Right atrium auricular region (tissue), 2 donors: ENCODE data around the gene SLC27A1. TPM values are rescaled to one million over a fixed set of nuclear protein-coding genes. Genes with fewer than 3 reads are reported as not detected.

ENCODE experiments used
- DNase-seq: peaks from one replicate; pipeline ENCODE4 v3.0.0-alpha.2; 2019; ENCODE audit warnings: low spot score
- H3K27ac ChIP-seq, 2 donors: fragments of 200-600 bp; sonication (generic); 1 replicate in 1 of 2; 2 replicates in 1 of 2; pipeline ENCODE4 v1.5.1; 2016 to 2019
- H3K27me3 ChIP-seq, 2 donors: fragments of 200-600 bp; sonication (generic); one replicate each; pipeline versions ENCODE4 v1.5.1 to v1.6.0; 2017 to 2019
- H3K36me3 ChIP-seq: fragments of 200-600 bp; sonication (generic); one replicate; pipeline ENCODE4 v1.5.1; 2016
- H3K4me1 ChIP-seq, 2 donors: fragments of 200-600 bp; sonication (generic); one replicate each; pipeline versions ENCODE4 v1.5.1 to v1.6.0; 2017 to 2019
- H3K4me3 ChIP-seq, 2 donors: fragments of 200-600 bp; sonication (generic); 1 replicate in 1 of 2; 2 replicates in 1 of 2; pipeline ENCODE4 v1.5.1; 2017 to 2019; ENCODE audit warnings: mild to moderate bottlenecking in 1 of 2, moderate library complexity in 1 of 2
- H3K9me3 ChIP-seq, 2 donors: fragments of 200-600 bp; sonication (generic); one replicate each; pipeline ENCODE4 v1.5.1; 2019
- total RNA-seq, 2 donors: library from RNA; depleted of rRNA; stranded (reverse); fragments of >200 nt; gene quantifications; one replicate each; pipeline ENCODE4 v1.1.0, GENCODE V29; 2016
- TF ChIP-seq, protein P1 (sequence below), 2 donors: fragments of 200-600 bp; sonication (generic); IDR thresholded peaks; one replicate each; pipeline ENCODE4 v1.5.1; 2019; ENCODE audit warnings: antibody characterized with exemption in 2 of 2

SLC27A1 gene
- total RNA-seq, 2 donors from 2014 or later = 31.2 to 65.6 TPM

DNA sequence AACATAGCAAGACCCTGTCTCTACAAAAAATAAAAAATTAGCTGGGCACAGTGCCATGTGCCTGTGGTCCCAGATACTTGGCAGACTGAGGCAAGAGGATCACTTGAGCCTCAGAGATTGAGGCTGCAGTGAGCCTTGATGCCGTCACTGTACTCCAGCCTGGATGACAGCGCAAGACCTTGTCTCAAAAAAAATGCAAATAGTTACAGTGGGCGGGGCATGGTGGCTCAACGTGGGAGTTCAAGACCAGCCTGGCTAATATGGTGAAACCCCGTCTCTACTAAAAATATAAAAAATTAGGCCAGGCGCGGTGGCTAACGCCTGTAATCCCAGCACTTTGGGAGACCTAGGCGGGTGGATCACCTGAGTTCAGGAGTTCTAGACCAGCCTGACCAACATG is 49.6 kb downstream of the SLC27A1 start:
- Histone ChIP-seq H3K4me3 (no peak overlapping the region), H3K27ac (no peak overlapping the region), H3K27me3 (no peaks in the 10 kb centered on the region), H3K9me3 (peaks cover 0 to 15% of the 10 kb centered on the region in 2 donors), H3K36me3 (peaks cover 31% of the 10 kb centered on the region), H3K4me1 (peaks cover 0 to 5% of the 10 kb centered on the region in 2 donors)
- no peak for DNase-seq
- TF ChIP-seq, protein P1, sequence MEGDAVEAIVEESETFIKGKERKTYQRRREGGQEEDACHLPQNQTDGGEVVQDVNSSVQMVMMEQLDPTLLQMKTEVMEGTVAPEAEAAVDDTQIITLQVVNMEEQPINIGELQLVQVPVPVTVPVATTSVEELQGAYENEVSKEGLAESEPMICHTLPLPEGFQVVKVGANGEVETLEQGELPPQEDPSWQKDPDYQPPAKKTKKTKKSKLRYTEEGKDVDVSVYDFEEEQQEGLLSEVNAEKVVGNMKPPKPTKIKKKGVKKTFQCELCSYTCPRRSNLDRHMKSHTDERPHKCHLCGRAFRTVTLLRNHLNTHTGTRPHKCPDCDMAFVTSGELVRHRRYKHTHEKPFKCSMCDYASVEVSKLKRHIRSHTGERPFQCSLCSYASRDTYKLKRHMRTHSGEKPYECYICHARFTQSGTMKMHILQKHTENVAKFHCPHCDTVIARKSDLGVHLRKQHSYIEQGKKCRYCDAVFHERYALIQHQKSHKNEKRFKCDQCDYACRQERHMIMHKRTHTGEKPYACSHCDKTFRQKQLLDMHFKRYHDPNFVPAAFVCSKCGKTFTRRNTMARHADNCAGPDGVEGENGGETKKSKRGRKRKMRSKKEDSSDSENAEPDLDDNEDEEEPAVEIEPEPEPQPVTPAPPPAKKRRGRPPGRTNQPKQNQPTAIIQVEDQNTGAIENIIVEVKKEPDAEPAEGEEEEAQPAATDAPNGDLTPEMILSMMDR (IDR thresholded peaks at IDR 0.05) = no peak

- Histone ChIP-seq H3K27ac (no peak overlapping the region), H3K4me1 (peaks cover 0 to 5% of the 10 kb centered on the region in 2 donors), H3K27me3 (no peaks in the 10 kb centered on the region), H3K9me3 (peaks cover 0 to 15% of the 10 kb centered on the region in 2 donors), H3K36me3 (peaks cover 31% of the 10 kb centered on the region), H3K4me3 (no peak overlapping the region)
- TF ChIP-seq, protein P1 (IDR thresholded peaks at IDR 0.05) = no peak
- no peak for DNase-seq
Observed at GRCh38 chr19:17520865-17521264, 50.5 kb downstream of the SLC27A1 start.

DNA sequence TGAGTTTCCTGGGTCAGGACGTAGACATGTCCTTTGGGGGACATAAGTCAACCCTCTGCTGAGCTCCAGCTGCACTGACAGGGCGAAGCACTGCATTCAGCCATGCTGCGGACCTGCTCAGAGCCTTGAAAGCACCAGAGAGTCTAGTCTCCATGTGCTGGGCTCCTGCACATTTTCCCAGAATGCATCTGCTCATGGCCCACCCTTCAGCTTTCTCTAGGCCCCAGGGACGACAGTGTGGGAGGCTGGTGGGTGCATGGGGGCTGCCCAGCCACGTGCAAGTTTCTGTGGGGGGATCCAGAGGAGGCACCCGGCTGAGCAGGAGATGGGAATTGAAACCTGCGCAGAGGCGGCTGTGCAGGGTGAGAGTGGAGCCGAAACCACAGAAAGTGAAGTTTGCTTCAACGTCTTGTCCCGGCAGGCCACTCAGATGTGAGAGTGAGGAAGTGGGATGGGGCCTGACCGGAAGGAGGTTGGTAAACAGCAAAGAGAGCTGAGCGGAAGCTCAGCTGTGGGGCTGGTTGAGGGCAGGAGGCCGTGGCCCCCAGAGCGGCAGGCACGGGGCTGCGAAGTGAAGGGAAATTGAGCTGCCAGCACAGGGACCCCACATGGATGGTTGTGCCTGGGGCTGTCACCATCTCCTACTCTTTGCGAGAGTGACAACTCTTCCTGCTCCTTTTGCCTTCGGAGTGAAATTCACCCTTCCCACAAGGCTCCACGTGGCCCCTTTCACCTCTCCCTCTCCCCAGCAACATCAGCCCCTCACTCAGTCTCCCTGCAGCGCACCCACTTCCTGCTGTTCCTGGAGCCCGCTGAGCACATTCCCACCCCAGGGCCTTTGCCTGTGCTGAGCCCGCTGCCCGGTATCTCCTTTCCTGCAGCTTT is 52.9 kb downstream of the SLC27A1 start:
- Histone ChIP-seq H3K4me1 (peaks cover 0 to 5% of the 10 kb centered on the region in 2 donors), H3K4me3 (no peak overlapping the region), H3K27me3 (no peaks in the 10 kb centered on the region), H3K27ac (no peak overlapping the region), H3K9me3 (peaks cover 0 to 3% of the 10 kb centered on the region in 2 donors), H3K36me3 (peaks cover 12% of the 10 kb centered on the region)
- DNase-seq = no peak
- TF ChIP-seq, protein P1 (IDR thresholded peaks at IDR 0.05) = no peak

GRCh38 chr19:17524651-17525050 is 54.3 kb downstream of the SLC27A1 start:
- Histone ChIP-seq H3K4me1 (peaks cover 0 to 5% of the 10 kb centered on the region in 2 donors), H3K36me3 (peaks cover 7% of the 10 kb centered on the region), H3K9me3 (peaks cover 0 to 4% of the 10 kb centered on the region in 2 donors), H3K27ac (no peak overlapping the region), H3K4me3 (no peak overlapping the region), H3K27me3 (no peaks in the 10 kb centered on the region)
- no peak for DNase-seq
- TF ChIP-seq, protein P1 (IDR thresholded peaks at IDR 0.05) = no peak

DNA sequence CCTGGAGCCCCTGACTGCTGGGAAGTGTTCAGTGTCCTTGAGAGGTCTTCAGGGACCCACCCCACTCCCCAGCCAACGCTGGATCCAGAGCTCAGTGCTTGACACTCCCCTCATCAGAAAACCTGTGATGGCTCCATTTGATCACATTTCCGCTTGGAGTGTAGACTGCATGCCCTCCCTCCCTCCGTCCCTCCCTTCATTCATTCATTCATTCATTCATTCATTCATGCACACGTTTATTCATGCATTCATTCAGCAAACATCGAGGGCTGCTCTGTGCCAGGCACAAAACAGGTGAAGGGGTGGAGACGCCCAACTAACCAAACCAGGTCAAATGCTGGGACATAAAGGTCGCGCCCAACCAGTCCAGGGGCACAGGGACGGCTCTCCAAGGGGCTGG is 54.8 kb downstream of the SLC27A1 start:
- Histone ChIP-seq H3K9me3 (peaks cover 0 to 4% of the 10 kb centered on the region in 2 donors), H3K27me3 (no peaks in the 10 kb centered on the region), H3K36me3 (peaks cover 7% of the 10 kb centered on the region), H3K4me3 (no peak overlapping the region), H3K27ac (no peak overlapping the region), H3K4me1 (peaks cover 0 to 5% of the 10 kb centered on the region in 2 donors)
- TF ChIP-seq, protein P1 (IDR thresholded peaks at IDR 0.05) = no peak
- no peak for DNase-seq
